Measurements from ENCODE around the gene TUBGCP2.

- TF ChIP-seq CTCF (IDR thresholded peaks at IDR 0.05), result no peak
- TF ChIP-seq SIN3A (IDR thresholded peaks at IDR 0.05; ENCODE audit: borderline replicate concordance, insufficient read depth, low read depth, low read length), result no peak
- no peak for TF ChIP-seq REST (IDR thresholded peaks at IDR 0.05; ENCODE audit: insufficient read depth in 1 of 2, low read depth in 2 of 2, low read length in 1 of 2)
- no peak for TF ChIP-seq TCF7L2 (IDR thresholded peaks at IDR 0.05; ENCODE audit: low read depth, low read length)
- TF ChIP-seq POLR2AphosphoS5 (IDR thresholded peaks at IDR 0.05; ENCODE audit: low read depth, low read length), result no peak
Observed at GRCh38 chr10:133299738-133300137, 8.9 kb downstream of the TUBGCP2 start.
